ENCODE data around the gene PEPD. TPM values are rescaled to one million over a fixed set of nuclear protein-coding genes. Genes with fewer than 3 reads are reported as not detected.

PEPD gene
- total RNA-seq, 1 donor from 2014 or later = 39.2 TPM

- H3K4me3 Mint-ChIP-seq (ENCODE audit: low read depth) = no peak overlapping the region
- DNase-seq (ENCODE audit: low spot score, unreplicated experiment) = no peak
- TF ChIP-seq CTCF (IDR thresholded peaks at IDR 0.05; ENCODE audit: unreplicated experiment) = no peak
Measured at GRCh38 chr19:33392341-33393285, 129.0 kb downstream of the PEPD start.

GRCh38 chr19:33391631-33392249, 129.9 kb downstream of the PEPD start:
- no peak for TF ChIP-seq CTCF (IDR thresholded peaks at IDR 0.05; ENCODE audit: unreplicated experiment)
- H3K36me3 Mint-ChIP-seq (ENCODE audit: insufficient read depth) = no peaks in the 10 kb centered on the region
- no peaks in the 10 kb centered on the region for H3K27me3 Mint-ChIP-seq
- no peaks in the 10 kb centered on the region for H3K9me3 Mint-ChIP-seq (ENCODE audit: low read depth)
- H3K27ac Mint-ChIP-seq = no peak overlapping the region
- H3K4me3 Mint-ChIP-seq (ENCODE audit: low read depth) = no peak overlapping the region
- H3K4me1 Mint-ChIP-seq (ENCODE audit: low read depth) = peaks cover 7% of the 10 kb centered on the region
- DNase-seq (ENCODE audit: low spot score, unreplicated experiment) = no peak

More at GRCh38 chr19:33392341-33393285, 129.0 kb downstream of the PEPD start:
- Mint-ChIP-seq H3K9me3 (ENCODE audit: low read depth) (no peaks in the 10 kb centered on the region), H3K36me3 (ENCODE audit: insufficient read depth) (no peaks in the 10 kb centered on the region), H3K27me3 (no peaks in the 10 kb centered on the region), H3K27ac (no peak overlapping the region), H3K4me1 (ENCODE audit: low read depth) (peaks cover 7% of the 10 kb centered on the region)

DNA sequence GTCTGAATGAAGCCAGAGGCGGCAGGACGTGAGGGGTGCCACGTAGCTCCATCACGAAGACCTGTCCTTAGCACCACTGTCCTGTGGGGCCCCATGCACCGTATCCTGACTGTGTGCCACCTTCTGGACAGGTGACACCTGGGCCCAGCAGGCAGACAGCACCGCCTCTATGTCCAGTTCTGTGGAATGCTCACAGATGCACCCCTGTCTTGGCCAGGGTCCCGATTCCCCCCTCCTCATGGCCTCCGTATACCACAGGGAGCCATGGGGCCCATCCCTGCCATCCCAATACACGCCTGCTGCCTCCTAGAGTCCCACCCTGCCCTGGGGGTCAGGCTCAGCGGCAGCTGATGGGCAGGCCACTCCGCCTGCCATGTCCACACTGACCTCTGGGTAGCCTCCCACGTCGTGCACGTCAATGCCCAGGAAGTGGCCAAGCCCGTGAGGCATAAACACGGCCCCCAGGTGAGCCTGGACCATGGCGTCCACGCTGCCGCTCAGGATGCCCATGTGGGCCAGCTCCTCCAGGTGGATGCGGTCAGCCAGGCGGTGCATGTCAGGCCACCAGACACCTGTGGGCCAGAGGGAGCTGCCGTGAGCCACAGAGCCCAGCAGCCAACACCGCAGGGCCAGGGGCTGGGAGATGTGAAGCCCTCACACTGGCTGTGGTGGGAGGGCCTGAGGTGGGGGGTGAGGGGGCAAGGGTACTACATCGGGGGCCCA, 130.5 kb downstream of the PEPD start:
- TF ChIP-seq CTCF (IDR thresholded peaks at IDR 0.05; ENCODE audit: unreplicated experiment) = no peak
- no peak for DNase-seq (ENCODE audit: low spot score, unreplicated experiment)
- Mint-ChIP-seq H3K4me3 (ENCODE audit: low read depth) (no peak overlapping the region), H3K4me1 (ENCODE audit: low read depth) (peaks cover 7% of the 10 kb centered on the region), H3K27me3 (no peaks in the 10 kb centered on the region), H3K36me3 (ENCODE audit: insufficient read depth) (no peaks in the 10 kb centered on the region), H3K9me3 (ENCODE audit: low read depth) (no peaks in the 10 kb centered on the region), H3K27ac (no peak overlapping the region)

- no peak for TF ChIP-seq CTCF (IDR thresholded peaks at IDR 0.05; ENCODE audit: unreplicated experiment)
- no peak overlapping the region for H3K27ac Mint-ChIP-seq
- no peak for DNase-seq (ENCODE audit: low spot score, unreplicated experiment)
- H3K9me3 Mint-ChIP-seq (ENCODE audit: low read depth) = no peaks in the 10 kb centered on the region
- H3K4me3 Mint-ChIP-seq (ENCODE audit: low read depth) = no peak overlapping the region
- no peaks in the 10 kb centered on the region for H3K36me3 Mint-ChIP-seq (ENCODE audit: insufficient read depth)
- H3K27me3 Mint-ChIP-seq = no peaks in the 10 kb centered on the region
- H3K4me1 Mint-ChIP-seq (ENCODE audit: low read depth) = peaks cover 7% of the 10 kb centered on the region
Measured at GRCh38 chr19:33390101-33390907, 131.3 kb downstream of the PEPD start.

All from progenitor cell of endocrine pancreas (in vitro differentiated cells).